GM20431 (cell line): ENCODE data around the gene TXNDC9.
"Not testable (repeated sequence)": the region's sequence is repeated elsewhere in the genome, so short reads cannot be mapped to it uniquely, and the experiment has no call there.

Experiments used
- in situ Hi-C: fragments of 300-500 bp; cut with MseI, MboI; formaldehyde crosslinking; loops from one replicate; pipeline ENCODE4 v1.15.0; 2020; ENCODE audit warnings: low sequenced_read_pairs; ENCODE audit not compliant: unreplicated experiment

Gene TXNDC9, protein sequence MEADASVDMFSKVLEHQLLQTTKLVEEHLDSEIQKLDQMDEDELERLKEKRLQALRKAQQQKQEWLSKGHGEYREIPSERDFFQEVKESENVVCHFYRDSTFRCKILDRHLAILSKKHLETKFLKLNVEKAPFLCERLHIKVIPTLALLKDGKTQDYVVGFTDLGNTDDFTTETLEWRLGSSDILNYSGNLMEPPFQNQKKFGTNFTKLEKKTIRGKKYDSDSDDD

GRCh38 chr2:99335911-99336803, at the start of gene TXNDC9:
Gene TXNDC9 (minus strand): TSS chr2:99336333. CDS start chr2:99333210, 3,123 bp downstream.
- in situ Hi-C loops, result no loop called here

DNA sequence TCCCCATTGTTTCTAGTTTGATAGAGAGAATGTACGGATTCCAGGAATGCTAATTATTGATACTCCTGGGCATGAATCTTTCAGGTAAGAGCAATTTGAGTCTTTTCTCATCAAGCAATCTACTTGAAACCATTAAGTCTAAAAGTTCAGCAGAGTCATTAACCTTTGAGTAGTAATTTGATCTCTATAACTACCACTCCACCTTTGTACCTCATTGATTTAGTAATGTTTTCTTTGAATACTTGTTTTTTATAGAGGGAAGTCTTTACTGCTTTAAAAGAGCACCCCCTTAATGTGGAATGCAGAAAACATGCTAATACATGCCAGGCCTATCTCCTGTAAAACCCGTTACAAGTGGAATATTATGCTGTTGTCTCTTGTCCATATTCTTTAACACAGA, 46.0 kb upstream of the TXNDC9 start:
- in situ Hi-C loops, result no loop called here

GRCh38 chr2:99380376-99381010, 44.4 kb upstream of the TXNDC9 start:
- in situ Hi-C loops, result no loop called here

DNA sequence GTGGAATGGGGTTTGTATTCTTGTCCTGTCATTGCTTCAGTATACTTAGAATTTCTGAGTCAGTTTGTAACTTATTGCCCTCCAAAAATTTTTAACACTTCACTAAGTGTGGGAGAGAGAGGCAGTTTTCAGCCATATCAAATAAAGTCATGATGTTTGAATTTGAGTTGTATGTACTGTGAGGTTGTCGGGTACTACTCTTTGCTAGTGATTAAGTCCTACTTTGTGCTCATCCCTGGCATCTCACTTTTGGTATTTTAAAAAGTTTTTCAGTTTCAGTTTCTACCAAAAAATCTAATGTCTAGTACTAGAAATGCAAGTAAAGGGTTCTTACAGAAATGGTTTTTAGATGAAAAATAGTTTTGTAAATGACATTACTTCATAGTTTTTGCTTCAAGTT, 41.7 kb upstream of the TXNDC9 start:
- in situ Hi-C loops, result no loop called here

GRCh38 chr2:99376254-99376864, 40.2 kb upstream of the TXNDC9 start:
- in situ Hi-C loops, result no loop called here

- in situ Hi-C loops, result no loop called here
These were observed 38.6 kb upstream of the TXNDC9 start for GRCh38 chr2:99374747-99375146.

DNA sequence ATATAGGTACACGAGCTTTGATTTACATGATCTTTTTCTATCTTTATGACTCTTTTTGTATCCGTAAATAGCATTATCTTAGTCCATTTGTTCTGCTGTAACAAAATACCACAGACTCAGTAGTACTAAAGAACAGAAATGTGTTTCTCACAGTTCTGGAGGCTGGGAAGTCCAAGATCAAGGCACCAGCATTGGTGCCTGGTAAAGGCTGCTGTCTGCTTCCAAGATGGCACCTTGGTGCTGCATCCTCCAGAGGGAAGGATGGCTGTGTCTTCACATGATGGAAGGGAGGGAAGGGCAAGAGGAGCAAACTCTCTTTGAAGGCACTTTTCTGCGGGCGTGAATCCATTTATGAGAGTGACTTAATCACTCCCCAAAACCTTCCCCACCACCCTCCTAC, 37.0 kb upstream of the TXNDC9 start:
- in situ Hi-C loops, result no loop called here

- in situ Hi-C loops, result not testable (repeated sequence)
These were observed 32.7 kb upstream of the TXNDC9 start for GRCh38 chr2:99368854-99369253.

GRCh38 chr2:99365661-99366060, 29.5 kb upstream of the TXNDC9 start:
- in situ Hi-C loops, result no loop called here

GRCh38 chr2:99356853-99357252, 20.7 kb upstream of the TXNDC9 start:
- in situ Hi-C loops, result no loop called here

DNA sequence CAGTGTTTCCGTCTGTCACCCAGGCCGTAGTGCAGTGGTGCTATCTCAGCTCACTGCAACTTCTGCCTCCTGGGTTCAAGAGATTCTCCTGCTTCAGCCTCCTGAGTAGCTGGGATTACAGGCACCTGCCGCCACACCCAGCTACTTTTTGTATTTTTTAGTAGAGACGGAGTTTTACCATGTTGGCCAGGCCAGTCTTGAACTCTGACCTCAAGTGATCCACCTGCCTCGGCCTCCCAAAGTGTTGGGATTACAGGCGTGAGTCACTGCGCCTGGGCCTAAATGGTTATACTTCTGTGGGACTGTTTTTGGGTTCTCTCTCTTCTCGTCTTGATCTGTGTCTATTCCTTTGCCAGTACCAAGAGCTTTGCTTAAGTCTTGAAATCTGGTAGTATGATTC, 18.7 kb upstream of the TXNDC9 start:
- in situ Hi-C loops, result not testable (repeated sequence)

DNA sequence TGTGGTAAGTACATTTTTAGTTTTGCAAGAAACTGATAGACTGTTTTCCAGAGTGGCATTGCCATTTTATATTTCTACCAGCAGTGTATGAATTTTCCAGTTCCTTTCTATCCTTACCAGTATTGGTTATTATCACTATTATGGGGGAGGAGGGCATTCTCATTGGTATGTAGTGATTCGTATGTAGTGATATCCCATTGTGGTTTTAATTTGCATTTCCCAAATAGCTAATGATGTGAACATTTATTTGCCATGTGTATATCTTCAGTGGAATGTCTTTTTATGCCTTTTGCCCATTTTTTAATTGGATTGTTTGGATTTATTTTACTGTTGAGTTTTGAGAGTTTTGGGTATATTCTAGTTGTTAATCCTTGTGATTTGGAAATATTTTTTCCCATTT, 17.9 kb upstream of the TXNDC9 start:
- in situ Hi-C loops, result no loop called here

- in situ Hi-C loops, result no loop called here
These were observed 14.1 kb upstream of the TXNDC9 start for GRCh38 chr2:99350194-99350593.

DNA sequence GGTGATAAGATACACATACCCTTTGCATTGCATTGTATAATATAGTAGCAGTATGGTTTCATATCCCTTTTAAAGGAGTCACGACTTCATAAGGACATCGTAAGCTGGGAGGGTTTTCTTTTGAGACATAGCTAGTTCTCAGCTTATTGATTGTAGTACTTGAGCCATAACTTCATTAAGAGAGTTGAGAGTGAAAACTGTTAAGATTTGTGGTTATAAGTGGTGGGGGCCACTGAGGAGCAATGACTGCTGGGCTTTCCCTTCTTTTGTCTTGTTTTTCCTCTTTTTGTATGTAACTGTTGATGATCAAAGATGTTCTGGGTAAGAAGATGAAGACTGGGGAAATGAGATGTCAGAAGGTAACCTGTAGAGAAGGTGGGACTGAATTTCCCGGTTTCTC, 12.0 kb upstream of the TXNDC9 start:
- in situ Hi-C loops, result no loop called here

- in situ Hi-C loops, result no loop called here
These were observed 10.1 kb upstream of the TXNDC9 start for GRCh38 chr2:99346218-99346617.

DNA sequence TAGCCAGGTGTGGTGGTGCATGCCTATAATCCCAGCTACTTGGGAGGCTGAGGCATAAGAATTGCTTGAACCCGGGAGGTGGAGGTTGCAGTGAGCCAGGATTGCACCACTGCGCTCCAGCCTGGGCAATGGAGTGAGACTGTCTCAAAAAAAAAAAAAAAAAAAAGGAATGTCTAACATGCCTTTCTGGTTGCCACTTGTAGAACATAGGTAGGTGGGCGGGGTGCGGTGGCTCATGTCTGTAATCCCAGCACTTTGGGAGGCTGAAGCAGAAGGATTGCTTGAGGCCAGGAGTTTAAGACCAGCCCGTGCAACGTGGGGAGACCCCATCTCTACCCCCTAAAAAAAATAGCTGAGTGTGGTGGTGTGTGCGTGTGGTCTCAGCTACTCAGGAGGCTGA, 9.3 kb upstream of the TXNDC9 start:
- in situ Hi-C loops, result not testable (repeated sequence)

DNA sequence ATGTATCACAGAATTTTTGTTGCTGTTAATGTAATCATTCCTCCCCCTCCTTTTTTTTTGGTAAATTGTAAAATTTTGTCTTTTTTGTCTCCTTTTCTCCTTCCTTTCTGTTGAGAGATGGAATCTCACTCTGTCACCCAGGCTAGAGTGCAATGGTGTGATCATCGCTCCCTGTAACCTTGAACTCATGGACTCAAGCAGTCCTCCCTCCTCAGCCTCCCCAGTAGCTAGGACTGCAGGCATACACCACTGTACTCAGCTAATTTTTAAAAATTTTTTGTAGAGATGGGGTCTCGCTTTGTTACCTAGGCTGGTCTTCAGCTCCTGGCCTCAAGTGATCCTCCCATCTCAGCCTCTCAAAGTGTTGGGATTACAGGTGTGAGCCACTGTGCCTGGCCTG, 6.4 kb upstream of the TXNDC9 start:
- in situ Hi-C loops, result no loop called here

- in situ Hi-C loops, result no loop called here
These were observed 4.6 kb upstream of the TXNDC9 start for GRCh38 chr2:99340669-99341236.

DNA sequence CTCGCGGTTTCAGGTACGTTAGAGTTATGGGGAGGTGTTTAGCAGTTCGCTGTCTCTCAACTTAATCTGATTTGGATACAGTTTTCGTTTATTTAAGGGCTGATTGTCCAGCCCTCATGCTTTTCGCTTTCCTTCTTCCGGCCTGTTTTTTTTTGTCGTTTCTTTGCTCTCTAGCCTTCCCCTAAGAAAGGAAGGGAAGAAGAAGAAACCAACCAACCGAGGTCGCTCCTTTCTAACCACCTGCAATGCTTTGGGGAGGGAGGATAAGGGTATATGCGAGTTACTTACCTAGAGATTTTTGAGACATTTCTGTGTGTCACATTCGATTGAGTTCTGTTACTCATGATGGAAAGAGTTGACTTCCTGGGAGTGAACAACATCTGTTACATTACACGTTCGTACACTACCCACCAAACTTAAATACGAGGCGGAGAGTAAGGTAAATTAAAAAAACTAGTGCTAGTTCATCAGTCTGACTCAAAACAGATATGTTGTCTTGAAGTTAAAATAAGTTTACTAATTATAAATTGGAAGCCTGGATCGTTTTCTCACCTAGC, 2.0 kb upstream of the TXNDC9 start:
- in situ Hi-C loops, result no loop called here
